Activated naive CD4-positive, alpha-beta T cell treated with anti-CD3 and anti-CD28 coated beads, Interleukin-2, amount 50 U/mL, for 16 hours (primary cell): ENCODE results near the gene ZMYM5.
"Not testable (repeated sequence)": the region's sequence is repeated elsewhere in the genome, so short reads cannot be mapped to it uniquely, and the experiment has no call there.

Source experiments
- DNase-seq: peaks from one replicate; pipeline ENCODE4 v3.0.0-alpha.2; 2020

ZMYM5 gene

DNA sequence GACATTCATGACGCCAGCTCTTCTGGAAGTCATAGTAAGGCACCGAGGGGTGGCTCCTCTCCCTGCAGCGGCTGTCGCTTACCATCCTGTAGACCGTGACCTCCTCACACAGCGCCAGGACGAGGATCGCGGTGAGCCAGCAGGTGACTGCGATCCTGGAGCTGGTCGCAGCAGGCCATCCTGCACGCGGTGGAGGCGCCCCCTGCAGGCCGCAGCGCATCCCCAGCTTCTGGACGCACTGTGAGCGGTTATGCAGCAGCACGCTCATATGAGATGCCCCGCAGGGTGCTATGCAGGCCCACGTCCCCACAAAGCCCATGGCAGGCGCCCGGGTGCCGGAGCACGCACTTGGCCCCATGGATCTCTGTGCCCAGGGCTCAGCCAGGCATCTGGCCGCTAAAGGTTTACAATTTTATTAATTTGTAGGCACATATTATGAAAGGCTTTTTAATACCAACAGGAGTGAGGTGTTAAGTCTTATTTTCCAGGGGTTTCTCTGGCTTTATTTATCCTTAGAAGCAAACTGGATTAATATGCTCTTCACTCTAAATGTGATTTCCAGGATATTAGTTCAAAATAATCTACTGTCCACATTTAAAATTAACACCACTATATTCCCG, 45.1 kb downstream of the ZMYM5 start:
- DNase-seq = peak; percentile 36

DNA sequence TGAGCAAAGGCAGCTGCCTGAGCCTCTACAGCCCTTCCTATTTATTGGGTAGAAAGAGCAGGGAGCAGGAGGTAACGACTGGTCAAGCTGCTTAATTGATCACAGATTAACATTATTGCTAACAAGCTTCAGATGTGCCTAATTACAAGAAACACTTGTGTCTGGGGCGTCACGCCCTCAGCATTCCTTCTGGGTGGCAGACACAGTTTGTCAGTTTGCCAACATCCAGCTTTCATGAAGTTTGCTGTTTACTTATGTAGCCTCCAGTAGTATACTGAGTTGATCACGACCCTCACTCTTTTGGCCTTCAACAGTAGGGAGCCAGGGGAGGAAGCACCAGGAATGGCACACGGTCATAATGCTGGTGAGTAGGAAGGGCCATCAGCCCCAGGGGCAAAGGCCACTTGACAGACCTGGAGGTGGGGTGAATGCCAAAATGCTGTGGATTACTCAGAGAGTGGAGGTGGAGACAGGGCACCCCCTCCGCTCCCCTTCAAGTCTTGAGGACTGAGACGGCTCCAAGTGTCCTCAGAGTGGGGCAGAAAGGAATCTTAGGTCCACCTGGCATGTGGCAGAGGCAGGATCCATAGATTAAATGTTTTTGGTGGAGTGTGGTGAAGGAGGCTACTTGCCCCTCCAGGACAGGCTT, 45.8 kb downstream of the ZMYM5 start:
- DNase-seq = no peak

DNA sequence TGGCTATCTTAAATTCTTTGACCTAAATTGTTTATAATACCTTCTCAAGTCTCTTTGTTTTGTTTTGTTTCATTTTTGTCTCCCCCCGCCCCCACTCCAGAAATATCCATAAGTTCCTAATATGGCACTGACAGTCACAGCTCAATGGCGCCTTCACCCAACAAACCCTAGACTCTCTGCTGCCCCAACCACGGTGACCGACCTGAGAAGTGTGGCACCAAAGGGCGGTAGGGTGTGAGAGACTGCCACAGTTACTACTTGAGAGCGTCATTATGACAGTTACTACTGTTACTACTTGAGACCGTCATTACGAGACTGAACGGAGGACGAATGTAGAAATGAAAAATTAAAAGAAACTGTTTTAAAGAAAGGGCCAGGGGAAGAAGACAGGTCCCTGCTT, 46.3 kb downstream of the ZMYM5 start:
- DNase-seq = no peak

DNA sequence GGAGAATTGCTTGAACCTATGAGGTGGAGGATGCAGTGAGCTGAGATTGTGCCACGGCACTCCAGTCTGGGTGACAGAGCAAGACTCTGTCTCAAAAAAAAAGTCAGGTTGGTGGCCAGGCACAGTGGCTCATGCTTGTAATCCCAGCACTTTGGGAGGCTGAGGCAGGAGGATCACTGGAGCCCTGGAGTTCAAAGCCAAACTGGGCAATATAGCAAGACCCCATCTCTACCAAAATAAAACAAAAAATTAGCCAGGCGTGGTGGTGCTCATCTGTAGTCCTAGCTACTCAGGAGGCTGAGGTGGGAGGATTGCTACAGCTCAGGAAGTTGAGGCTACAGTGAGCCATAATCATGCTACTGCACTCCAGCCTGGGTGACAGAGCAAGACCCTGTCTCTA, 47.6 kb downstream of the ZMYM5 start:
- DNase-seq = not testable (repeated sequence)

DNA sequence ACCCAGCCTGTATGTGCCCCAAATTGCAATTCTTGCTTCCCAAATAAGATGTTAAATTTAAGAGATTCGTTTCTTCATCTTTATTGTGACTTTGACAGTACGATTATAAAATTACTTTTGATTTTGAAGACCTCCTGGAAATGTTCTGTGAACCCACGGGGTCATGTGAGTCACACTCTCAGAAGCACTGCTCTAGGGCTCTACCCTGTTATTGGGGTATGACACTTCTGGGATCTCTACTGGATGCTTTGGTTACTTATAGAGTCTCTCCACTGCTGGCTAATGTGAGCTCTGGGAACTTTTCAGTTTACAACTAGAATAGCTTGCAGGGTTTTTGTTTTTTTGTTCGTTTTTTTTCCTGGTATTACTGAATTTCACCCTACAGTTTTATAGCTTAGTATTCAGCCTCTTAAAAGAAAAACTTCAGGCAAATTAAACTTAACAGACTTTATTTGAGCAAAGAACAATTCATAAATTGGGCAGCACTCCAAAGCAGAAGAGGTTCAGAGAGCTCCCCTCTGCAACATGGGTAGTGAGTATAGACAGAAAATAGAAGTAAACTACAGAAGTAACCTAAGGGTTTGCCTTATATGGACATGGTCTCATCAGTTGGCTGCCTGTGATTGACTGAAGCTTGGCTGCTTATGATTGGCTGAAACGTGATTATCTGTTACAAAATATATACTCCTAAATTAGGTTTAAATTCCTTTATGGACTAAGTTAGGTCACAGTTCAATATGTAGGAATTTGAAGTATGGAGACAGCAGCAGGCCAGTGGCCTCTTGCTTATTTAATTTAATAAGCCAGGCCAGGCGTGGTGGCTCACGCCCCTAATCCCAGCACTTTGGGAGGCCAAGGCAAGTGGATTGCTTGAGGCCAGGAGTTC, 52.2 kb downstream of the ZMYM5 start:
- DNase-seq = no peak

DNA sequence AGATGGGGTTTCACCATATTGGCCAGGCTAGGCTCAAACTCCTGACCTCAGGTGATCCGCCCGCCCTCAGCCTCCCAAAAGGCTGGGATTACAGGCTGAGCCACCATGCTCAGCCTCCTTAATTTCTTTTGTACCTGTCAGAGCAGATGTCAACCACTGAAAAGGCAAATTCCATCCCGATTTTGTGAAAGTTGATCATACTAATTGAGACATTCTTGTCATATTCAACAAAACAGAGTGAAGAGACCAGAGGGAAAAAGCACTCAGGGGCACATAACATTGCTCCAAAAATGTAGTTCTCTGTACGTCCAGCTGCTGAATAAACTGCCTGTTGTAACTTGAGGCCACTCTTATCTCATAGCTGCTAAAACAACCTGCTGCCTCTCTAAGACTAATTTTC, 53.3 kb downstream of the ZMYM5 start:
- DNase-seq = no peak

DNA sequence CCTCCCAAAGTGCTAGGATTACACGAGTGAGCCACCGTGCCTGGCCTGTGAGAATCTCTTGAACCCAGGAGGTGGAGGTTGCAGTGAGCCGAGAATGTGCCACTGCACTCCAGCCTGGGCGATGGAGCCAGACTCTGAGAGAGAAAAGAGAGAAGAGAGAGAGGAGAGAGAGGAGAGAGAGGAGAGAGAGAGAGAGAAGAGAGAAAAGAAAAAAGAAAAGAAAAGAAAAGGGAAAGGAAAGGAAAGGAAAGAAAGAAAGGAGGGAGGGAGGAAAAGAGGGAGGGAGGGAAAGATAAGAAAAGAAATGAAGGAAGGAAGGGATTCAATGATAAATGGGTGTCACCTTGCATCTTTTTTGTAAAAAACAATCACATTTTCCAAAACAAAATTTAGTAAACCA, 57.7 kb downstream of the ZMYM5 start:
- DNase-seq = no peak

DNA sequence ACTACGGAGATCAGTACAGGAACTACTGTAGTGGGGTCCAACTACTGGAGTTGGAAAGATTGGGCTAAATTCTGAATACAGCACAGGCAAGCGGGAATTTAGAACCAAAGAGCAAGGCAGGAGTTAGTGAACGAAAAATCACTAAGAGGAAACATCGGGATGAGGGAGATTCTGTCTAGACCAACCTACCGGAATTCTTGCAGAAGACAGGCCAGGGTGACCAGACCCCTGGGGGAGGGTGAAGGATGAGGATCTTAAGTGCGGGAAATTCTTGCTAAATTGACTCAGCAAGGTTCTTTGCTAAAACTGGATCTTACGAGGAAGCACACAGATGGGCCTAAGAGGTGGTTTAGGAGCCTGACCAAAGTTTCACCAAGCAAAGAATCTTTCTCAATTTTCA, 67.5 kb downstream of the ZMYM5 start:
- DNase-seq = no peak

DNA sequence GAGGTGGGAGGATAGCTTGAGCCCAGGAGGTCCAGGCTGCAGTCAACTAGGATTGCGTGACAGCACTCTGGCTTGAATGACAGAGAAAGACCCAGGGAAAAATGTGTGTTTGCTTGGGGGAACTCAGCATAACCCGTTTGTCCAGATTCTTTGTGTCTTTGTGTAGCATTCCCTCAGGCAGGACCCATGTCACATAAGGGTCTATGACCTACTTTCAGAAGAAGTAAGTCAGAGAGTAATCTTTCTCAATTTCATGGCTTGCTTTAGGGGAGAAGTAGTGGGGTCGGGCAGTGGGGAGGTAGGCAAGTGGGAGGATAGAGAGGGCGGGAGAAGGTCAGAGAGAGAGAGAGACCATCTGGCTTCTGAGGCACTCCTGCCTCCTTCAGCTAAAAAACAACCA, 68.8 kb downstream of the ZMYM5 start:
- DNase-seq = no peak

DNA sequence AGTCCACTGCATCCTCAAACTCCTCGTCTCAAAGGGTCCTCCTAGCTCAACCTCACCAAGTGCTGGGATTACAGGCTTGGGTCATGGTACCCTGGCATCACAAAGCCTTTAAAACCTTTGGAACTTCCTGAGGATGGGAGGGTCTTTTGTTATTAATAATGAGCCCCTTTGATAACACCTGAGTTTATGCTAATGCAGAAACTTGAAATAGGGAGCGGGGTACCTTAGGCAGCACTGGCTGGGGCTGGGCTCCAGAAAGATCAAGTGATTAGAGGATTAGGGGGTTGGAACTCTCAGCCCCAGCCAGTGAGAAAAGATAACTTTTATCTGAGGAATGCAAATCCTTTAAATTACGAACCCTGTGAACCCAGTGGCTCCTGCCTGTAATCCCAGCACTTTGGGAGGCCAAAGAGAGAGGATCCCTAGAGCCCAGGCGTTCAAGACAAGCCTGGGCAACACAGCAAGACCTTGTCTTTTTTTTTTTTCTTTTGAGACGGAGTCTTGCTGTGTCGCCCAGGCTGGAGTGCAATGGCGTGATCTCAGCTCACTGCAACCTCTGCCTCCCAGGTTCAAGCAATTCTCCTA, 71.4 kb downstream of the ZMYM5 start:
- DNase-seq = no peak

DNA sequence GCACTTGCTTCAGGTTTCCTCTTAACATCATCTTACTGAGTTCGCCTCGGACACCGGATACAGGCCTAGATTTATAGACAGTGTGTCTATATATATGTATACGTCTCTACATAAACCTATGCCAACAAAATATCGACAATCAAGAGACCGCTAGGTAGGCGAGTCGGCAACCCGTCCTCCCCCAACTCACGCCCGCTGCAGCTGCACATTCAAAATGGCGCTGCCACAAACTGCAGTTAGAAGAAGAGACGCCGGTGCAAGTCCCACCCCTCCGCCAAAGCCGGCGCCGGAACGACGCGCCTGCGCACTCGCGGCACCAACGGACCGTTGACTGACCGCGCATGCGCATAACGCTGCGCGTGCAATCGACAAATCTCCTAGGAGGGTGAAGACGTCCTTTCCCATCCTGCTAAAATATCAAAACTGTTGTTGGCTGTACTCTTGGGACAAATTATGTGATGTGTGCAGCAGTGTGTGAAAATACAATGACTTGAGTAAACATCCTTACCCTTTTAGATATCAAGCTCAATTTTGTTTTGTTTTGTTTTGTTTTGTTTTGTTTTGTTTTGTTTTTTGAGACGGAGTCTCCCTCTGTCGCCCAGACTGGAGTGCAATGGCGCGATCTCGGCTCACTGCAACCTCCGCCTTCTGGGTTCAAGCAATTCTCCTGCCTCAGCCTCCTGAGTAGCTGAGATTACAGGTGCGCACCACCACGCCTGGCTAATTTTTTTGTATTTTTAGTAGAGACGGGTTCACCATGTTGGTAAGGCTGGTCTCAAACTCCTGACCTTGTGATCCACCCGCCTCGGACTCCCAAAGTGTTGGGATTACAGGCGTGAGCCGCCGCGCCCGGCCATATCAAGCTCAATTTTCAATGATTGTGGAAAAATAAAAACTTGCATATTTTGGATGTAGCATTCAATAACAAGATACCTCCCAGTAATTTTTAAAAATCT, 80.4 kb downstream of the ZMYM5 start, which contains the start of gene PSPC1:
Gene PSPC1 (minus strand): TSS at position 219 of the 956 bp plus-strand sequence. CDS start 188 bp downstream, at position 31.
- DNase-seq = peak; percentile 95

DNA sequence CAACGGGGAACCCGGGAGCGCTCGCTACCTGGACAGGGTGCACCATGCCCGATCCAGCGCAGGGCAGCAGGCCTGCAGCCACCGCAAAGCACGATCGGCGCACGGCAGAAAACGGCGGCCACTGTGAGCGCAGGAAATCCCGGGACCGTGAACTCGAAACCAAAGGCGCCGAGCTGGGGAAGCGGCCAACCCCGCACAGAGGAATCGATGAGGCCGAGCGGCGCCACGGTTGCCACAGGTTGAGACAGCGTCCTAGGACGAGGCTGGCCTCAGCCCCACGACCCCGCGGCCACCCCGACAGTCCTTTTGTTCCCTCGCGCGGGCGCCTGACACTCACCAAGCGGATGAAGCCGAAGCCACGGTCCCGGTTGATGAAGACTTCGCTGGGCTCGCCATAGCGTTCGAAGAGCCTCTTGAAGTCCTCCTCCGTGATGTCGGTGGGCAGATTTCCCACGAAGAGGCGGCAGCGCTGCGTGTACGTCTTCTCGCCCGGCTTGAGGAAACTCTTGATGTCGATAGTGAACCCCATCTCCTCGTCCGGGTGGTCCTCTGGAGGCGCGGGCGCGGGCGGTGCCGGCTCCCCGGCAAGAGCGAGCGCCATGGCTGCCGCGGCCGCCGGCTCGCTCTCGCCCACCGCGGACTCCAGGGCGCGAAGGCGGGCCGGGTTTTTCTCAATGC, 81.3 kb downstream of the ZMYM5 start:
- DNase-seq = peak; percentile 57

DNA sequence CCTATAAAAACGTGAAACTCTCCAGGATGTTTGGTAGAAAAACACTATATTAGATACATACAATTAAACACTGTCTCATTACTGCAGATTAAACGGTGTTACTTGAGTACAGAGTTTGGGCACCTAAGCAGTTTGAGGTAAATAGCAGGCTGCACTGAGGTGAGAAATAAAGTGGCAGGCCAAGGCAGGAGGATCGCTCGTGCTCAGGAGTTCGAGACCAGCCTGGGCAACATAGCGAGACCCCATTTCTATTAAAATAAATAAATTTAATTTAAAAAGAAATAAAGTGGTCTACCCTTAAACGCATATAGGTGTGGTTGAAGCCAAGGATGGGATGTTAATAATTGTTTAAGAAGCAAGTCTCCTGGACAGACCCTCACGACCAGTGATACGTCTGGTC, 81.9 kb downstream of the ZMYM5 start:
- no peak for DNase-seq

DNA sequence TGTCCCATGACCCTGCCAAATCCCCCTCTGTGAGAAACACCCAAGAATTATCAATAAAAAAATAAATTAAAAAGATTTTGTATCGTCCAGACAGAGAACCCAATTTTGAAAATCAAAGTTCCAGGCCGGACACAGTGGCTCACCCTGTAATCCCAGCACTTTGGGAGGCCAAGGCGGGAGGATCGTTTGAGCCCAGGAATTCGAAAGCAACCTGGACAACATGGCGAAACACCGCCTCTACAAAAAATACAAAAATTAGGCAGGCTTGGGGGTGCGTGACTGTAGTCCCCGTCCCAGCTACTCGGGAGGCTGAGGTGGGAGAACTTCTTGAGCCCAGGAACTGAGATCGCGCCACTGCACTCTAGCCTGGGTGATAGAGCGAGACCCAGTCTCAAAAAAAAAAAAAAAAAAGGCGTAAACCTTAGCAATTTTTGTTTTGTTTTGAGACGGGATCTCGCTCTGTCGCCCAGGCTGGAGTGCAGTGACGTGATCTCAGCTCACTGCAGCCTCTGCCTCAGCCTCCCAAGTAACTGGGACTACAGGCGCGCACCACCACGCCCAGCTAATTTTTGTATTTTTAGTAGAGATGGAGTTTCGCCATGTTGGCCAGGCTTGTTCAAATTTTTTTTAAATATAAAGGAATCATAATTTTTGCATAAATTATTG, 82.6 kb downstream of the ZMYM5 start:
- DNase-seq = not testable (repeated sequence)
